ES-I3 (cell line): ENCODE measurements around the gene MGARP.

ENCODE experiments used
- H3K36me3 ChIP-seq: 2 replicates; pipeline ENCODE4 v1.6.1; 2013; ENCODE audit warnings: mild to moderate bottlenecking, low read length, control low read depth, moderate library complexity; ENCODE audit not compliant: insufficient read depth
- H3K4me1 ChIP-seq: 2 replicates; pipeline ENCODE4 v1.6.1; 2013; ENCODE audit warnings: mild to moderate bottlenecking, control low read depth, low read length; ENCODE audit not compliant: insufficient read depth
- H3K9ac ChIP-seq: 2 replicates; pipeline ENCODE4 v1.6.1; 2013; ENCODE audit warnings: low read depth, mild to moderate bottlenecking, low read length, moderate library complexity
- H3K9me3 ChIP-seq: 2 replicates; pipeline ENCODE4 v1.6.1; 2013; ENCODE audit warnings: mild to moderate bottlenecking, low read length, moderate library complexity; ENCODE audit not compliant: control insufficient read depth, insufficient read depth

MGARP gene

GRCh38 chr4:139243448-139244365 is 36.3 kb downstream of the MGARP start:
- Histone ChIP-seq H3K36me3 (no peaks in the 10 kb centered on the region), H3K9ac (no peak overlapping the region), H3K9me3 (peaks cover 4% of the 10 kb centered on the region), H3K4me1 (peaks cover 19% of the 10 kb centered on the region)

DNA sequence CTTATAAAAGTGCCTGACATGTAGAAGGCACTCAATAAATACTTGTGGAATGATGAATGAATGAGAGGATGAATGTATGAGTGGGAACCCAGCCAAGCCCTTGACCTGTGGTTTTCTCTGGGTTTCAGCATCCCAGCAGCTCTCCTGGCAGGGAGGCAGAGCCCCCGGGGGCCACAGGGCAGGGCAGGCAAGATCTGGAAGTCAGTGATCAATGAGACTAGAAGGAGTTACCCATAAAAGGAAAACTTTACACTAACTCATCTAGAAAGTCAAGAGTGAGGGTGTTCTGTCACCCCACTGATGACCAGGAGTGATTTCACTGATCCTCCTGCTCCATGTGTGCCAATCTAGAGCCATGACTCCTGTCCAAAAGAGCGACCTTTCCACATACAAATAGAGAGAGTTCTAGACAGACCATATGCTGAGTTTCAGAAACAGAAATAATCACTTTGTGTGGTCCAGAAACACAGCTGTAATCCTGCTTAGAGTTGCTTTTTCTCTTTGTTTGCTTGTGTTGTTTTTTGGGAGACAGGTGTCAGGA is 37.4 kb downstream of the MGARP start:
- Histone ChIP-seq H3K4me1 (peaks cover 19% of the 10 kb centered on the region), H3K9me3 (peaks cover 4% of the 10 kb centered on the region), H3K9ac (no peak overlapping the region), H3K36me3 (no peaks in the 10 kb centered on the region)

DNA sequence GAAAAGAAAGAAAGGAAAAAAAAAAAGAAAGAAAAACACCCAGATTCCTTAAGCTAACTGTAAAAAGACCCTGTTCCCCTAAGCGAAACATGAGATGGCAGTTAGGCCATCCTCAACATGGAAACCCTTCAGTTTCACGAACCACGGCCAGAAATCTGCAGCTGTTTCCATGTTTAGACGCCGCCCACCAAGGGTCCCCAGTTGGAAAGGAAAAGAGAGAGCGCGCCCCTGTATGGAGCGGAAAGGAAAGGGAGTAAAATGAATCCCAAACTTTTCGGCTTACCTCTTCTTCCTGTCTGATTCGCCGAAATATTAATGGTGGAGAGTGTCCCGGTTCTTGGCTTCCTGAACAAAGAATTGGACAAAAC is 38.3 kb downstream of the MGARP start:
- Histone ChIP-seq H3K4me1 (peaks cover 19% of the 10 kb centered on the region), H3K9me3 (peaks cover 4% of the 10 kb centered on the region), H3K9ac (peak overlapping the region; percentile 10; the same call in 1 of the 2 replicates), H3K36me3 (no peaks in the 10 kb centered on the region)

GRCh38 chr4:139241086-139241783 is 38.8 kb downstream of the MGARP start:
- Histone ChIP-seq H3K4me1 (peaks cover 19% of the 10 kb centered on the region), H3K9ac (peak overlapping the region; percentile 10; the same call in 1 of the 2 replicates), H3K36me3 (no peaks in the 10 kb centered on the region), H3K9me3 (peaks cover 4% of the 10 kb centered on the region)

GRCh38 chr4:139239127-139239772 is 40.8 kb downstream of the MGARP start:
- H3K9me3 ChIP-seq = peaks cover 4% of the 10 kb centered on the region
- no peak overlapping the region for H3K9ac ChIP-seq
- H3K36me3 ChIP-seq = no peaks in the 10 kb centered on the region
- H3K4me1 ChIP-seq = peaks cover 22% of the 10 kb centered on the region

GRCh38 chr4:139234253-139234652 is 45.8 kb downstream of the MGARP start:
- Histone ChIP-seq H3K9ac (no peak overlapping the region), H3K36me3 (no peaks in the 10 kb centered on the region), H3K9me3 (peaks cover 2% of the 10 kb centered on the region), H3K4me1 (peaks cover 6% of the 10 kb centered on the region)

DNA sequence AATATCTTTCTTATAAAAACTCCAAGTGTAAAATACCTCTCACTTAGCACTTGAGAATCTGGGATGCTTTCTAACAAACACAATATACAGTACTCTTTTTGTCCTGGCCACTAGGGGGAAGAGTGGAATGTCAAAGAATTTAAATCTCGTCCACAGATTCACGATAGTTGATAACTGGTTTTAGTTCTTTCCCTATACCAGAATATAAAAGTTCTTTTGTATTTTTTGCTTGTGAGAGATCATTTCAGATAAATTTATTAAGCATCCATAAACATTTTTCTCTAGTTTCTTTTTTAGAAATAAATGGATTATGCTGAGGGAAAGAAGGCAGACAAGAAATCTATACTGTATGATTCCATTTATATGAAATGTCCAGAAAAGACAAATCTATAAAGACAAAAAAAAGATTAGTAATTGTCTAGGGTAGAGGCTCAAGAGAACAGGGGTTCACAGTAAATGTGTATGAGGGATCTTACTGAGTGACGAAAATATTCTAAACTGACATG is 50.4 kb downstream of the MGARP start:
- Histone ChIP-seq H3K4me1 (peaks cover 6% of the 10 kb centered on the region), H3K9me3 (no peaks in the 10 kb centered on the region), H3K9ac (no peak overlapping the region), H3K36me3 (no peaks in the 10 kb centered on the region)

DNA sequence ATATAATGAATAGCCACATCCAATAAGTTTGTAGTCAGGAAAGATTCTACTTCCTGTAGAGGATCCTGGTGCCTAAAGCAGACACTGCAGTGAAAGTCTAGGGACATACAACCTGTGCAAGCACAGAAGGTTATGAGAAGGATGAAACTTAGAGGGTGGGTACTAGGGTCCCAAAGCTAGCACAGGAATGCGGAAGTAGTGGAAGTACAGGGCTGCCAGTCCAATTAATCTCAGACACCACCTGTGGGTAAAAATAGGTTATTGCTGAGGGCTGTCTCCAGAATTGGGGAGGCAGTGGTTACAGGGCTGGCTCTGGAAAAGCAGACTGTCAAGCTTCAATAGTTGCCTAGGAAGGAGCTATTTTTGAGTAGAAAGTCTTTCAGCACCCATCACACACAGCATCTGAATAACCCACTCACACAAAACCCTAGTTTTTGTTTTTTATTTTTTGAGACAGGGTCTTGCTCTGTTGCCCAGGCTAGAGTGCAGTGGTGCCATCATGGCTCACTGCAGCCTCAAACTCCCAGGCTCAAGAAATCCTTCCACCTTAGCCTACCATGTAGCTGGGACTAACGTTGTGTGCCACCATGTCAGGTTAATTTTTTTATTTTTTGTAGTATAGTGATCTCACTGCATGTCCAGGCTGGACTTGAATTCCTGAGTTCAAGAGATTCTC is 52.2 kb downstream of the MGARP start:
- Histone ChIP-seq H3K36me3 (no peaks in the 10 kb centered on the region), H3K4me1 (no peaks in the 10 kb centered on the region), H3K9me3 (no peaks in the 10 kb centered on the region), H3K9ac (no peak overlapping the region)

GRCh38 chr4:139223682-139224317 is 56.2 kb downstream of the MGARP start:
- Histone ChIP-seq H3K36me3 (no peaks in the 10 kb centered on the region), H3K9ac (no peak overlapping the region), H3K4me1 (no peaks in the 10 kb centered on the region), H3K9me3 (no peaks in the 10 kb centered on the region)

- no peak overlapping the region for H3K9ac ChIP-seq
- no peaks in the 10 kb centered on the region for H3K9me3 ChIP-seq
- H3K36me3 ChIP-seq = no peaks in the 10 kb centered on the region
- no peaks in the 10 kb centered on the region for H3K4me1 ChIP-seq
Observed at GRCh38 chr4:139222215-139222614, 57.8 kb downstream of the MGARP start.

GRCh38 chr4:139221687-139222086 is 58.3 kb downstream of the MGARP start:
- Histone ChIP-seq H3K4me1 (no peaks in the 10 kb centered on the region), H3K36me3 (no peaks in the 10 kb centered on the region), H3K9me3 (no peaks in the 10 kb centered on the region), H3K9ac (no peak overlapping the region)

DNA sequence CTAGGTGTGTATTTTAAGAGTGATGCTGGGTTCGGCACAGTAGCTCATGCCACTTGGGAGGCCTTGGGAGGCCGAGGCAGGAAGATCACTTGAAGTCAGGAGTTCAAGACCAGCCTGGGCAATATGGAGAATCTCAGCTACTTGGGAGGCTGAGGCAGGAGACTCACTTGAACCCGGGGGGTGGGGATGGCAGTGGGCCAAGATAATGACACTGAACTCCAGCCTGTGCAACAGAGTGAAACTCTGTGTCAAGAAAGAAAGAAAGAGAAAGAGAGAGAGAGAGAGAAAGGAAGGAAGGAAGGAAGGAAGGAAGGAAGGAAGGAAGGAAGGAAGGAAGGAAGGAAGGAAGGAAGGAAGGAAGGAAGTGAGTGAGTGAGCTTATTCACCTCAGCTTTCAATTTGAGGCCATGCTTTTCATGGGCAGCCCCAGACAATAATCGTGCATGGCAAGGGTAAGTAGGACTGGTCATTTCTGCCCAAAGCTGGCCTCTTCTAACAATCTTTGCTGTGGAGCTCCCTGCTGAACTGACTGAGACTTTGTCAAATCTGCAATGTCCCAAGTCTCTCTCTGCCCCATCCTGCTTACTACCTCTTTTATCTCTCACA is 60.5 kb downstream of the MGARP start:
- Histone ChIP-seq H3K36me3 (no peaks in the 10 kb centered on the region), H3K9ac (no peak overlapping the region), H3K9me3 (no peaks in the 10 kb centered on the region), H3K4me1 (no peaks in the 10 kb centered on the region)
